ENCODE measurements around the gene FOXA3. TPM values are rescaled to one million over a fixed set of nuclear protein-coding genes. Genes with fewer than 3 reads are reported as not detected.
A peak's percentile ranks its signal among the peaks of the same experiment; 100 is the strongest.
"Not testable (repeated sequence)": the region's sequence is repeated elsewhere in the genome, so short reads cannot be mapped to it uniquely, and the experiment has no call there.

The FOXA3 gene
- total and polyA plus RNA-seq, 2 experiments from 2014 or later, result 11.1 to 17.5 TPM

DNA sequence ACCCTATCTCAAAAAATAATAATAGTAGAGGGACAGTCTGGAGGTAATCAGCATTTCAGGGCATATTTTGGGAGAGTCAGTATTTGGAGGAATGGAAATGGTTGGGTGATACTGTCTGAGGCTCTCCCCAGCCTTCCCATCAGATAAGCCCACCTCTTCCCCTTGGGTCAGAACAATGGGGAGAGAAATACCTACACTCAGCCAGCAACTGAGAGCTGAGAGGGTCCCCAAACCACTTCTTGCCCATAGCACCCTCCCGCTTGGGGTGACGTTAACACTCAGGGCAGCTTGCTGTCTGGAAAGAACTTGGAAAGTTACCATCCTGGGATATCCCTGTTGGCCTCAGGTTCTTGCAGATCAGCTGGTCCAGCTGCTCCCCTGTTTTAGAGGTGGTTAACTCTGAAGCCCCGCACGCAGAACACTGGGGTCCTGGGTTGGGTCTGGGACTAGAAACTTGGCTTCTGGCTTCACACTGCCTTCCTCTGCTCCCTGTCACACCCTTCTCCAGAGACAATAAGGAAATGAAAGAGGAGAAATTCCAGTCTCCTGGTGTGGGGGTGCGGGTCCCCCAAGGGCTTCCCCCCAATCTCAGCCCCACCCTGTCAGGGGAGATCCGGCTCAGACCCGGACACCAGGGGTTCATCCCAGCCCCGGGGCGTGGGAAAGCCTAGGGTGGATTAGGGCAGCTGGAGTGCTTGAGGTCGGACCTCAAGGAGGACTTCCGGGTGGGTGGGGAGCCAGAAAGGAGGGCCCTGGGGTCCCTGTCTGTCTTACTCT lies 2.5 kb downstream of the FOXA3 start:
- peaks cover 30% of the 10 kb centered on the region for H3K27me3 Mint-ChIP-seq (ENCODE audit: insufficient read depth, low read depth, poor library complexity)
- no peak overlapping the region for H2AFZ ChIP-seq
- ATAC-seq (no peak), DNase-seq (ENCODE audit: low spot score) (no peak)
- peak overlapping the region; percentile 96 for H3K4me2 ChIP-seq
- peak overlapping the region; percentile 63; the same call in 1 of the 2 replicates for H3K4me3 ChIP-seq
- peaks cover 5% of the 10 kb centered on the region; the same call in 1 of the 2 replicates for H4K20me1 ChIP-seq (replicated peaks; ENCODE audit: insufficient read depth)
- H3K36me3 ChIP-seq (ENCODE audit: insufficient read depth), result no peaks in the 10 kb centered on the region
- H3K4me1 ChIP-seq (ENCODE audit: insufficient read depth), result peaks cover 24% of the 10 kb centered on the region
- H3K4me3 Mint-ChIP-seq, result peak overlapping the region; percentile 95; the same call in 2 of the 3 replicates
- H3K4me1 Mint-ChIP-seq, result peaks cover 36% of the 10 kb centered on the region
- H3F3A ChIP-seq (replicated peaks; ENCODE audit: low read depth), result 0 out of 2 replicates have a peak, but pooled peaks cover 2% of the 10 kb centered on the region
- H3K79me2 ChIP-seq (replicated peaks; ENCODE audit: insufficient read depth), result peaks cover 55% of the 10 kb centered on the region
- no peaks in the 10 kb centered on the region for H3K9me3 Mint-ChIP-seq
- no peaks in the 10 kb centered on the region for H3K27me3 ChIP-seq (ENCODE audit: insufficient read depth)
- TF ChIP-seq STAT1 (IDR thresholded peaks at IDR 0.05; ENCODE audit: unreplicated experiment) (no peak), POLR2AphosphoS5 (IDR thresholded peaks at IDR 0.05; ENCODE audit: low read depth) (no peak)
- 0 out of 2 replicates have a peak overlapping the region, but pooled peaks have one; percentile 26 for H3K27ac ChIP-seq (ENCODE audit: low read depth)
- peaks cover 11% of the 10 kb centered on the region for H3K36me3 Mint-ChIP-seq (ENCODE audit: low read depth)
- H3K9me2 ChIP-seq (ENCODE audit: insufficient read depth), result no peaks in the 10 kb centered on the region
- no peak overlapping the region for H3K27ac Mint-ChIP-seq

DNA sequence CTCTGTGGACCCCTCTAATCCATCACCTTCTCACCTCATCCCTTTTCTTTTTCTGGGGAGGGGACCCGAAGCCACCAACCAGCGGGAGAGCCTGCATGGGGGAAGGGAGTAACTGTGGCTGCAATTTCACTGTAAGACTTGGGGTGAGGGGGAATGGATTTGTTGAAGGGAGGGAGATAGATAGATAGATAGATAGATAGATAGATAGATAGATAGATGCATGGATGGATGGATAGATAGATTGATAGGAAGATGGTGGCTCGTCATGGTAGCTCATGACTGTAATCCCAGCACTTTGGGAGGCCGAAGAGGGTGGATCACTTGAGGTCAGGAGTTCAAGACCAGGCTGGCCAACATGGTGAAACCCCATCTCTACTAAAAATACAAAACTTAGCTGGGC lies 3.1 kb downstream of the FOXA3 start:
- H2AFZ ChIP-seq; H3F3A ChIP-seq (replicated peaks; ENCODE audit: low read depth); H3K4me3 Mint-ChIP-seq: not testable (repeated sequence)

DNA sequence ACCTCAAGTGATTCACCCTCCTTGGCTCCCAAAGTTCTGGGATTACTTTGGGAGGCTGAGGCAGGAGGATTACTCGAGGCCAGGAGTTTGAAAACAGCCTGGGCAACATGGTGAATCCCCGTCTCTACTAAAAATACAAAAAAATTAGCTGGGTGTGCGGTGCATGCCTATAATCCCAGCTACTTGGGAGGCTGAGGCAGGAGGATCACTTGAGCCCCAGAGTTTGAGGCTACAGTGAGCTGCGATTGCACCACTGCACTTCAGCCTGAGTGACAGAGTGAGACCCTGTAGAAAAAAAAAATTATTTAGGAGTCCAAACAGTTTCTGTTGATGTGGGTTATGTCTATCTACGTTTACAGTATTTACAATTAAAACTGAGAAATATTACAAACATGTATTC lies 6.7 kb downstream of the FOXA3 start:
- H3F3A ChIP-seq (replicated peaks; ENCODE audit: low read depth), result peaks cover 6% of the 10 kb centered on the region; the same call in 1 of the 2 replicates
- peaks cover 17% of the 10 kb centered on the region for H3K4me1 ChIP-seq (ENCODE audit: insufficient read depth)
- no peaks in the 10 kb centered on the region for H3K27me3 ChIP-seq (ENCODE audit: insufficient read depth)
- Mint-ChIP-seq H3K9me3 (no peaks in the 10 kb centered on the region), H3K27ac (no peak overlapping the region), H3K4me3 (no peak overlapping the region), H3K4me1 (peaks cover 34% of the 10 kb centered on the region), H3K27me3 (ENCODE audit: insufficient read depth, low read depth, poor library complexity) (peaks cover 16% of the 10 kb centered on the region), H3K36me3 (ENCODE audit: low read depth) (peaks cover 20% of the 10 kb centered on the region)
- no peaks in the 10 kb centered on the region for H3K36me3 ChIP-seq (ENCODE audit: insufficient read depth)
- H3K9me2 ChIP-seq (ENCODE audit: insufficient read depth), result 0 out of 2 replicates have a peak, but pooled peaks cover 4% of the 10 kb centered on the region
- peaks cover 32% of the 10 kb centered on the region for H3K79me2 ChIP-seq (replicated peaks; ENCODE audit: insufficient read depth)
- peaks cover 5% of the 10 kb centered on the region; the same call in 1 of the 2 replicates for H4K20me1 ChIP-seq (replicated peaks; ENCODE audit: insufficient read depth)
- ATAC-seq (no peak), DNase-seq (ENCODE audit: low spot score) (no peak)
- no peak overlapping the region for H2AFZ ChIP-seq
- TF ChIP-seq ZNF331 (CRISPR knock-in tag; IDR thresholded peaks at IDR 0.05; ENCODE audit: low read depth) (no peak), ZNF114 (CRISPR knock-in tag; IDR thresholded peaks at IDR 0.05) (no peak), NANOG (IDR thresholded peaks at IDR 0.05; ENCODE audit: borderline replicate concordance) (no peak), POLR2AphosphoS5 (IDR thresholded peaks at IDR 0.05; ENCODE audit: low read depth) (no peak)
- no peak overlapping the region for H3K4me2 ChIP-seq
- no peak overlapping the region for H3K4me3 ChIP-seq
- no peak overlapping the region for H3K27ac ChIP-seq (ENCODE audit: low read depth)

More for the DNA sequence above, 3.1 kb downstream of the FOXA3 start:
- not testable (repeated sequence) for H3K4me3 ChIP-seq; H4K20me1 ChIP-seq (replicated peaks; ENCODE audit: insufficient read depth); ATAC-seq; H3K9me3 Mint-ChIP-seq; H3K27ac Mint-ChIP-seq; H3K27me3 ChIP-seq (ENCODE audit: insufficient read depth); H3K9me2 ChIP-seq (ENCODE audit: insufficient read depth); H3K36me3 Mint-ChIP-seq (ENCODE audit: low read depth); DNase-seq (ENCODE audit: low spot score); H3K27ac ChIP-seq (ENCODE audit: low read depth); H3K36me3 ChIP-seq (ENCODE audit: insufficient read depth)
- Mint-ChIP-seq H3K27me3 (ENCODE audit: insufficient read depth, low read depth, poor library complexity) (peaks cover 30% of the 10 kb centered on the region), H3K4me1 (peaks cover 33% of the 10 kb centered on the region)
- Histone ChIP-seq H3K79me2 (replicated peaks; ENCODE audit: insufficient read depth) (peaks cover 49% of the 10 kb centered on the region), H3K4me1 (ENCODE audit: insufficient read depth) (peaks cover 24% of the 10 kb centered on the region), H3K4me2 (peak overlapping the region; percentile 96; the same call in 1 of the 2 replicates)
